Measurements from ENCODE around the gene LDLRAD4. TPM values are rescaled to one million over a fixed set of nuclear protein-coding genes. Genes with fewer than 3 reads are reported as not detected.

The LDLRAD4 gene
- polyA plus RNA-seq, 3 donors from 2014 or later, result 4.8 to 11.3 (median 9.6) TPM

- Mint-ChIP-seq H3K9me3 (peaks cover 0 to 2% (median 0%) of the 10 kb centered on the region in 6 donors), H3K4me1 (peaks cover 13 to 14% of the 10 kb centered on the region in 2 donors), H3K27ac (no peak overlapping the region), H3K4me3 (no peak overlapping the region), H3K27me3 (ENCODE audit: low read depth in 3 of 3) (peaks cover 1 to 3% (median 2%) of the 10 kb centered on the region in 3 donors), H3K36me3 (peaks cover 9 to 29% (median 15%) of the 10 kb centered on the region in 3 donors)
- DNase-seq, result no peak
Measured at GRCh38 chr18:13643261-13643751, 424.7 kb downstream of the LDLRAD4 start.

GRCh38 chr18:13645093-13645492 lies 426.5 kb downstream of the LDLRAD4 start:
- Mint-ChIP-seq H3K27ac (peak overlapping the region in 1 of 6 donors; percentile 7), H3K4me3 (no peak overlapping the region), H3K27me3 (ENCODE audit: low read depth in 3 of 3) (peaks cover 1 to 3% (median 2%) of the 10 kb centered on the region in 3 donors), H3K36me3 (peaks cover 9 to 28% (median 15%) of the 10 kb centered on the region in 3 donors), H3K9me3 (peaks cover 0 to 2% (median 0%) of the 10 kb centered on the region in 6 donors), H3K4me1 (peaks cover 12 to 14% of the 10 kb centered on the region in 2 donors)
- DNase-seq, result no peak

- no peak overlapping the region for H3K4me3 Mint-ChIP-seq
- no peak for DNase-seq
- H3K27me3 Mint-ChIP-seq (ENCODE audit: low read depth in 3 of 3), result peaks cover 0 to 2% (median 1%) of the 10 kb centered on the region in 3 donors
- H3K4me1 Mint-ChIP-seq, result no peaks in the 10 kb centered on the region
- peaks cover 3 to 23% (median 15%) of the 10 kb centered on the region in 3 donors for H3K36me3 Mint-ChIP-seq
- H3K27ac Mint-ChIP-seq, result no peak overlapping the region
- H3K9me3 Mint-ChIP-seq, result peaks cover 0 to 2% (median 0%) of the 10 kb centered on the region in 6 donors
Measured at GRCh38 chr18:13646633-13647032, 428.1 kb downstream of the LDLRAD4 start.

GRCh38 chr18:13647761-13648160 lies 429.2 kb downstream of the LDLRAD4 start:
- peaks cover 3 to 23% (median 15%) of the 10 kb centered on the region in 3 donors for H3K36me3 Mint-ChIP-seq
- H3K27me3 Mint-ChIP-seq (ENCODE audit: low read depth in 3 of 3), result peaks cover 0 to 2% (median under 1%) of the 10 kb centered on the region in 3 donors
- no peak for DNase-seq
- H3K4me3 Mint-ChIP-seq, result no peak overlapping the region
- H3K9me3 Mint-ChIP-seq, result peaks cover 0 to 2% (median 0%) of the 10 kb centered on the region in 6 donors
- no peaks in the 10 kb centered on the region for H3K4me1 Mint-ChIP-seq
- no peak overlapping the region for H3K27ac Mint-ChIP-seq

- no peak for DNase-seq
- Mint-ChIP-seq H3K36me3 (peaks cover 3 to 23% (median 15%) of the 10 kb centered on the region in 3 donors), H3K4me3 (no peak overlapping the region), H3K4me1 (no peaks in the 10 kb centered on the region), H3K9me3 (peaks cover 0 to 2% (median 0%) of the 10 kb centered on the region in 6 donors), H3K27ac (no peak overlapping the region), H3K27me3 (ENCODE audit: low read depth in 3 of 3) (peaks cover 0 to 2% (median 0%) of the 10 kb centered on the region in 3 donors)
Measured at GRCh38 chr18:13649397-13650390, 431.1 kb downstream of the LDLRAD4 start.

- H3K4me1 Mint-ChIP-seq, result no peaks in the 10 kb centered on the region
- no peaks in the 10 kb centered on the region for H3K27me3 Mint-ChIP-seq (ENCODE audit: low read depth in 3 of 3)
- H3K27ac Mint-ChIP-seq, result no peak overlapping the region
- no peaks in the 10 kb centered on the region for H3K36me3 Mint-ChIP-seq
- H3K9me3 Mint-ChIP-seq, result no peaks in the 10 kb centered on the region
- DNase-seq, result no peak
- H3K4me3 Mint-ChIP-seq, result no peak overlapping the region
Measured at GRCh38 chr18:13653746-13654433, 435.3 kb downstream of the LDLRAD4 start.

GRCh38 chr18:13657974-13658373 lies 439.4 kb downstream of the LDLRAD4 start:
- H3K27ac Mint-ChIP-seq, result peak overlapping the region in 1 of 6 donors; percentile 5
- H3K9me3 Mint-ChIP-seq, result no peaks in the 10 kb centered on the region
- DNase-seq, result no peak
- H3K4me1 Mint-ChIP-seq, result no peaks in the 10 kb centered on the region
- no peaks in the 10 kb centered on the region for H3K27me3 Mint-ChIP-seq (ENCODE audit: low read depth in 3 of 3)
- no peak overlapping the region for H3K4me3 Mint-ChIP-seq
- H3K36me3 Mint-ChIP-seq, result peaks cover 0 to 4% (median 0%) of the 10 kb centered on the region in 3 donors

- Mint-ChIP-seq H3K4me1 (no peaks in the 10 kb centered on the region), H3K4me3 (no peak overlapping the region), H3K27me3 (ENCODE audit: low read depth in 3 of 3) (no peaks in the 10 kb centered on the region), H3K36me3 (peaks cover 0 to 4% (median 0%) of the 10 kb centered on the region in 3 donors), H3K27ac (no peak overlapping the region), H3K9me3 (no peaks in the 10 kb centered on the region)
- DNase-seq, result no peak
Measured at GRCh38 chr18:13658436-13659204, 440.1 kb downstream of the LDLRAD4 start.

- Mint-ChIP-seq H3K27me3 (ENCODE audit: low read depth in 3 of 3) (no peaks in the 10 kb centered on the region), H3K9me3 (no peaks in the 10 kb centered on the region), H3K27ac (no peak overlapping the region), H3K36me3 (peaks cover 0 to 10% (median 0%) of the 10 kb centered on the region in 3 donors), H3K4me3 (no peak overlapping the region), H3K4me1 (no peaks in the 10 kb centered on the region)
- DNase-seq, result no peak
Measured at GRCh38 chr18:13660510-13660909, 441.9 kb downstream of the LDLRAD4 start.

GRCh38 chr18:13661051-13661778 lies 442.7 kb downstream of the LDLRAD4 start:
- Mint-ChIP-seq H3K9me3 (no peaks in the 10 kb centered on the region), H3K4me3 (no peak overlapping the region), H3K27me3 (ENCODE audit: low read depth in 3 of 3) (no peaks in the 10 kb centered on the region), H3K4me1 (no peaks in the 10 kb centered on the region), H3K36me3 (peaks cover 0 to 10% (median 0%) of the 10 kb centered on the region in 3 donors), H3K27ac (peak overlapping the region in 1 of 6 donors; percentile 58)
- DNase-seq, result no peak

GRCh38 chr18:13661779-13662256 lies 443.3 kb downstream of the LDLRAD4 start:
- H3K4me1 Mint-ChIP-seq, result no peaks in the 10 kb centered on the region
- no peaks in the 10 kb centered on the region for H3K27me3 Mint-ChIP-seq (ENCODE audit: low read depth in 3 of 3)
- H3K27ac Mint-ChIP-seq, result peak overlapping the region in 1 of 6 donors; percentile 55
- no peak overlapping the region for H3K4me3 Mint-ChIP-seq
- H3K9me3 Mint-ChIP-seq, result no peaks in the 10 kb centered on the region
- DNase-seq, result no peak
- H3K36me3 Mint-ChIP-seq, result peaks cover 0 to 14% (median 3%) of the 10 kb centered on the region in 3 donors

- Mint-ChIP-seq H3K36me3 (peaks cover 0 to 10% (median 3%) of the 10 kb centered on the region in 3 donors), H3K9me3 (no peaks in the 10 kb centered on the region), H3K4me1 (peaks cover 0 to 7% of the 10 kb centered on the region in 2 donors), H3K27ac (peak overlapping the region in 1 of 6 donors; percentile 50), H3K27me3 (ENCODE audit: low read depth in 3 of 3) (no peaks in the 10 kb centered on the region), H3K4me3 (no peak overlapping the region)
- no peak for DNase-seq
Measured at GRCh38 chr18:13672657-13673056, 454.1 kb downstream of the LDLRAD4 start.

All from immature natural killer cell (primary cell).